UCSD-AML1 (cell line): ENCODE measurements around the gene CABCOCO1.

Source experiments
- DNase-seq: peaks from one replicate; lab custom pipeline; 2025; ENCODE audit not compliant: unreplicated experiment; lab: John Stamatoyannopoulos, UW

CABCOCO1 gene

DNA sequence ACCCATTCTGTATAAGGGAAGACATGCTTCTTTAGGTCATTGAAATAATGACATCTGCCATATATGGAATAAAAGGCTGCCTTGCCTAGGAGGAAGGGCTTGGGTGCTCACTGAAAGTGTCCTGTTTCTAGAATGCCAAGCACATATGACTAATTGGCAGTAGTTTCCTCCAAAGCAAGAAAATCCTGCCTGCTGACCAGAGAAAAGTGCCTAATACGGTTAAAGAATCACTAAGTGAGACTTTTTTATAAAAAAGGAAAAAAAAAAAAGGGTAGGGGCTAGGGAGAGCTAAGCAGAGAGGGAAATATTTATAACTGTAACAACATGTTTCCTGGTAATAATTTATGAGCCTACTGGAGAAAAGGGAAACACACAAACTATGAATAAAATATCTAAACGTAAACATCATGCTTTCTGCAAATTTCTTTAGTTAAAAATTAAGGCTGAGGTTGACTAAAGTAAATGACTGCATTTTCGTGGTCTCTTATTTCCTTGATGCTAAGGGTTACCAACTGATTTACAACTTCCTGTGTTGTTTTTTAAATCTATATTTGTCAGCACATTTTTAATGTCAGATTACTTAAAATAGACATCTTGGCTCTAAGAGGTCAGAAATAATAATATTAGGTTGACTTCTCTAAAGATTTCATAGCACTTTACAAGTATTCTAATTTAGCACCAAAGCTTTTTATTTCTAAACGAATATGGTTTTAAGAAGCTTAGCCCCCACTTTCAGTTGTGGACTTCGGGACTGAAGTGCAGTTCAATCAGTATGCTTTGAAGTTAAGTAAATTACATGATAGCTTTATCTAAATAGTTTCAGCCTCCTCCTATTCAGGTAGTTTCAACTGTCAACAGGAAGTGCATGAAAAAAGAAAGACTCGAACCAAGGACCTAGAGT lies 89.6 kb downstream of the CABCOCO1 start:
- no peak for DNase-seq

DNA sequence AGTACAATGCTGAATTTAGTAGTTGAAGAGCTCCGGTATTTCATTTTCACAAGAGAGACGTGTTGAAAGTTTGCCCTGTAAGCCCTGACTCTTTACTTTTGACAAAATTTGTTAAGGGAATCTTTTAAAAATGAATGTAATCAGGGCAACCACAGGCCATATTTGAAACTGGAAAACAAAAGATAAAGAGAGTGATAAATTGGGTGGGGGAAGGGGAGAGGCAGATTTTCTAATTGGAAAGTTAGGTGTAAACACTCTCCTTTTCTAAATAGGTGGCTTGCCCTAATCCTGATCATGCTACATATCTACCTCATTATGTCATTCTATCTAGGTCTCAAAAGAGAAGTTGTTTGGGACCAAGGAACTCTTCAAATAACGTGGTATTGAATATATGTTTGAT lies 90.7 kb downstream of the CABCOCO1 start:
- DNase-seq, result no peak

DNA sequence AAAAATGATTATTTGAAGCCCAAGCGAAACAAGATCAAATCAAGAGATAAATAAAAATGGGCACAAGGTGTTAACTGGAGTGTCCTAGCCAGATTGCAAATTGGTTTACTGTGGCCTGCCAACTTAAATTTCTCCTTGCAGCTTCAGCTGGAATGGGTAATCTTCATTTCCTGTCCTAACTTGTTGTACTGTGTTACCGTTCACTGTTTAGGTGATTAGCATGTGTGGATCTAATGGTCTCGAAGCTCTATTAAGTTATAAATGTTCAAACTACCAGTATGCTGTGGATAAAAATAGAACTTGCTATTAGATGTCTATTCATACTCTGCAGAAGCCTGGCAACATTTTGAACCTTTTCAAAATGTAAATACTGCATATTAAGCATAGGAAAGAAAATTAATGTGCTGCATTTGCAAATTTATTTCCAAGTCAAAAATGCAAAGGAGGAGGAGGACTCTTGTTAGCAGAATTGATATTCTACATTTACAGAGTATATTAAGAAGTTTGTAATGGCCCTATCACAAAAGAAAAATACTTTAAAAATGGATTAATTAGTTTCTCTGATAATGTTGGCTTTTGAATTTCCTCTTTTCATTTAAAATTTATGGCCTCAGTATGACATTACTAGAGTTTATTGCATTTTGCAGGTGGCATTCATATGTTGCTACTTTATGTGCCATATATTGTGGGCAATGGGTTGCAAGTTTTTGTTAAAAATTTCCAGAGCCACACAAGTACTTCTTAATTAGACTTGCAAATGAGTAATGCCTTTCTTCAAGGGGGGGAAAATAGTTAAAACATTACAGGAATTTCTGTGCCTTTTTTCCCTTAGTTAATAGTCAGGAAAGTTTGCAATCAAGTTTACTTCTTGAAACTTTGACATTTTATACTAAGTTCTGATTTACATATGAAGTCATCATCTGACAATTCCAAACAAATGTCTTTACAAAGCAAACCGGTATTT lies 92.1 kb downstream of the CABCOCO1 start:
- no peak for DNase-seq

DNA sequence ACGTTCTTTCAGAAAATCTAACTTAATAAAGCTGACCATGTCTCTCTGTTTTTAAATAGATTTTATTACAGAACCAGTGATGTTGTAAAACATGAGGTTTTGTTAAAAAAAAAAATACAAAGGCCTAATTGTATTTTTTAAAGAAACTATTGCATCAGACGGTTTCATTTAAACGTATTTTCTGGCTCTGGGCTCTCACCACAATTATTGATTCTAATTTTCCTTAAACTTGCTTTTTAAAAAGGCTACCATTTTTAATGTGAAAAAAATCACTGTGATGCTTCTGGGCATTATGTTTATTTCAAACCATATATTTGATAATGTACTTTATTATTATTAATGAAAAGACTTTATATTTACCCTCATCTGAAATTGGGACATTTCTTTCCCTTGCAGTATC lies 94.3 kb downstream of the CABCOCO1 start:
- DNase-seq, result no peak

DNA sequence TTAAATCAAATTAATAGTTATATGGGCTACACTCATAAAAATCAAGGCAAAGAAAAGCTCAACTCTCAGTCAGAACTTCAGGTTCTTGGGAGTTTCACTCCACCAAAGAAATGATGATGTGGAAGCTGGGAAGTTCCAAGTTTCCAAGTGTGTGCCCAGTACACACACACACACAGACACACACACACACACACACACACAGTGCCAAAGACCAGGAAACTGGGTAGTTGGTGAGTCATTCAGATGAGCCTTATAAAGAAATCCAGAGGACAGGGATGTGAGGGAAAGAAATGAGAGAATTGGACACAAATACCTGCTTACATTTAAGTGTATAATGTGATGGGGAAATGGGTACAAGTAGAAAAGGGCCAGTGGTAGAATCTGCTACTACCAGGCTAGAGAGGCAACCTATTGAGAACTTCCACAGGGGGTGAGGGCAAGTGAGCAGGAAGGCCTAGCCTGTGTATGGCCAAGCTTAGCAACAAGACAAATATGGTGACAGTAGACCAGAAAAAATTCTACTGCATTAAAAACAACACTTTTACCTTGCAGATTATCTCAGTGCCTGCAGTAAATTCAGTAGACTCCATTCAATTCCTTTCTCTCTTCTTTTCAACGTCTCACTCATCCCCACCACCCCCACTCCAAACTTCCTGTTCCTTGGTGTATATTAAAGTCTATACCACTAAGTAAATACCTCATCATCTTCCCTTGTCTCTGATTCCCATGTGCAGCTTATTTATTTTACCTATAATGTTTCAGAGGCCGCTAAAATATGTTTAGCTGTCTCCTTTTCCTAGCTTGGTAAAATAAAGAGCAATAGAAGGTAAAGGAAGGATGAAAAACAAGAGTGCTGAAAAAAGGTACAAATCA lies 95.0 kb downstream of the CABCOCO1 start:
- DNase-seq, result peak; percentile 22

DNA sequence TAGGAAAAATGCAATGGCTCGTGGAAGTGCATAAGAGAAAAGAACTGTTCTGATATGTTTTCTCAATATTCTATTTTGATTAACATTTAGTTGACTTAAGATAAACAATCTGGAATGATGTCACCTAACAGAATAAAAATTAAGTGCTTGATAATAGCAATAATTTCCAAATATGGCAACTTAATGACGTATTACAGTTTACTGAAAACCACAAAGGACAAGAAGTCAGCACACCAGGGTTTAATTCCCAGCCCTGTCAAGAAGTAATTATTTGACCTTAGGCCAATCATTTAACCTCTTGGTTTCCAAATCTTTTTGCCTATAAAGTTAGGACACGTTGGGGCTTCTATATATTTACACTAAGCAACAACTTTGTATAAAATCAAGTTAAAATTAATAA lies 95.7 kb downstream of the CABCOCO1 start:
- DNase-seq, result no peak

DNA sequence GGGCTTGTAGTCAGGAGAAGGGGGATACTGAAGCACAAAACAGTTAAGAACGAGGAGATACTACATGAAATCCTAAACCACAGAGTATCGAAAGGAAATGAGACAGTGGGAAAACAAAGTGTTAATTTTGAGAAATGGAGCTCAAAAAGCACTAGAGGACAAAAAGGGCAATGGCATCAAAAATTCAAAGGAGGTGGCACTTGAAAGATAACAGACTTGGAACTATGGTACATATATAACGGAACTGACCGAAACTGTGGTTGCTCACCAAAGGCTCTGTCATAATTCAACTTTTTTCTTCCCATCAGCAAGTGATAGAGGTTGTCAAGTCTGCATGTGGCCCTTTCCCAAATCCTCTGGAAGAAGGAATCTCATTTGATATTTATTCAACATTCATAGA lies 97.0 kb downstream of the CABCOCO1 start:
- no peak for DNase-seq

DNA sequence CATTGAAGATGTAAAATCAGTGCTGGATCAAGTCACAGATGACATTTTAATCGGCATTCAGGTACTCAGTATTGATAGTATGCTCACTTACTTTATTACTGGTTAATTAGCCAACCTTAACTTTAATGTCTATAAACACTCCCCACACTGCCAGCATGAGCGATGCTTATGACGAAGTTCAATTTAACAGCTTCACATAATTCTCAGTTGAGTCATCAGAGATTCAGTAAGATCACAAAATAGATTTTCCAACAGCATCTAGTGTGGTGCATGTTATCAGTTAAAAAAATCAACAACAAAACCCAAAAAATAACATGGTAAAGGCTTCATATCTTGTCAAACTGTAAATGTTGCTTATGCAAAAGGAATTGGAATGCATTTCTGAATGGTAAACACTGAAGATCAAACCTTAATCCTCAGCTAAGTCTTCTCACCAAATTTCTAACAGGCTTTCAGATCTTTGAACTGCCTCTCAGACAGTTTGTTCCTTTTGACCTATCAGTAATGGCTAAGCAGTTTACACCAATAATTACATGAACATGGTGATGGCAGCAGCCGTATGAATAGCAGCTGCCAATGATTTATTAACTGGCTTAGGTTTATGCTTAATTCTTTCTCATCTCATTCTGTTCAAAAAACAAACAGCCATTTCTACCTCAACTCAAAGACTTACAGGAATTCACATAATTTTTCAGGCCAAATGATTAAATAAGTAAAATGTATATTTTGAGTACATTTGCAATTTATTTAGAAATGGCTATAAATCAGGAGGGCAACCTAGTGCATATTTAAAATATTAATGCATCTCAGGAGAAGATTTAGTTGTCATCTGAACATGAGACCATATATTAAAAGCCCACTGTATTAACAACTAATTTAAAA lies 98.5 kb downstream of the CABCOCO1 start:
- no peak for DNase-seq

DNA sequence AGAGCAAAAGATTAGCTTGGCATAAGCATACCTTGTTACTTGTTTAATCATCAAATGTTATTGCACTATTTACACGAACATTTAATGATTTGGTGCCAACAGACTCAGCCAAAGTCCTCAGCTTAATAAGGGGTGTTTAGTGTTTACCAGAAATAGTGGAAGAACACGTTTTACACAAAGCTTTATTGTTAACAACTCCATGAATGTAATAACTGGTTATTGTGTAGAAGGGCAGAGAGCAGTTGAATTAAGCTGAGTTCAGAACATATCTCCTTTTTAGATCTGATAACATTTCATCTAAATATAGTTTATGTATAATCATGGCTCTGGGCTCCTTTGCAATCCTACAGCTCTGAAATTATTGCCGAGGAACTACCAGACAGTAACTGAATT lies 99.1 kb downstream of the CABCOCO1 start:
- no peak for DNase-seq

DNA sequence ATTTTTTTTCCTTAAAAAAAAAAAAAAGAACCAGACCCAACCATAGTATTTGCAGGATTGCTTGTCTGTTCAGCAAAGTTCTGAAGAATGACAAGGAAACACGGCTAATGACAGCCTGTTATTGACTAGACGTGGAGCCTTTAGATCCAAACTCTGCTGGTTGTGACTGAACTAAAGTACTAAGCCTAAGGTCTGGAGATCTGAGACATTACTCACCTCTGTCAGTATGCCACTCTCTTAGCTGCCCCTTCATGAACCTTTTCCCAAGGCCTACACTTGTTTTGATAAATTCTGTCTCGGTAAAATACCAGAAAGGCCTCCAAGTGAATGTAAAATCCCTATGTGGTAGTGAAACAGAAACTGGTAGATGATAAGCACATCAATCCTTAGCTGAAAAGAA lies 101.0 kb downstream of the CABCOCO1 start:
- no peak for DNase-seq

DNA sequence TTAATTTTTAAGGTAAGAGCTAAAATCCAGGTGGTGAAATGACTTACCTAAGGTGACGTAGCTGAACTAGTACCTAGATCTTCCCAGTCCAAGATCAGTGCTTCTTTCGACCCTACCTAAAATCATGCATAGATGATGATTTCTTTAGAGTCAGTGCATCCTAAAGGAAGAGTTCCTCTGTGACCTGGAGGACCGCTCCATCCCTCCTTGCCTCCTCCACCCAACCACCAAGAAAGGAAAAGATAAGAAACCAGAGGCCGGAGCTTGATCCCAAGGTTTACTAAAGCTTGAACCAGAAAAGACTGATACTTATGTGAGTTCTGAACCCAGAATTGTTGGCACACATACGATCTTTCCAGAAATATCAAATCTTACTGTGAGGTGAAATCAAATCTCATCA lies 101.8 kb downstream of the CABCOCO1 start:
- DNase-seq, result no peak

DNA sequence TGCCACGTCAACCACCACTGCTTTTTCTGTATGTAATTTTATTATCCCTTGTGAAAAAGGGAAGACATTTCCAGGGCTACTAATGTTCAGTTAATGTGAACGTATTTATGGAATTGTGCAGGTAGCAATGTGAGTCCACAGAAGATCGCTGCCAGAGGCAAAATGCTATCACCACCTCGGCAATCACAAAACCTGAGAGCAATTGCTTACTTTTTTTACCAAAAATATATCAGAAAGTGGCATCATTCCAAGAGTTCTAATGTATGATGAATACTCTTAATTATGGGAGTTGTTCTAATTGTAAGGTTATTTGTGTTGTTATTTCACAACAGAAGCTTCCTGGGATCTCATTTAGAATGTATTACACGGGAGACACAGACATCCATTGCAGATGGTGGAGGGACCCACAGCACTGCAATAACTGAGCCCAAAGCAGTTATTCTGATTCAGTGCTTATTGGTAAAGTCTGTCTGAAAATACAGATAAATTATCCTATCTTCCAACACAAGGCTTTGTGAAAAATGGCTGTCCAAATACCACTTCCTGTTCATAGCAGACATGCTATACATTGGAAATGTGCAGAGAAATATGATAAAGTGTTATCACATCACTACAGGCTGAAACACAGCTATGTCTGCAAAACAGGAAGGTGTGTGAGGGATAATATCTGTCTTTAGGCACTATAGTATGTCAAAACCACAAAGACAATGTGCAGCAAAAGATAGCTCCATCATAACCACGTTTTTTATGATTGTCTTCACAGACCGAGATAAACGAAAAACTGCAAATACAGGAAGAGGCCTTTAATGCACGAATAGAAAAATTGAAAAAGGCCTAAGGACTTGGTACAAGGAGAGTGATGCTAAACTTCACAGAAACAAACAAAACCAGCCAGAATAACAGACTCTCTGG lies 102.7 kb downstream of the CABCOCO1 start:
- peak; percentile 38 for DNase-seq

DNA sequence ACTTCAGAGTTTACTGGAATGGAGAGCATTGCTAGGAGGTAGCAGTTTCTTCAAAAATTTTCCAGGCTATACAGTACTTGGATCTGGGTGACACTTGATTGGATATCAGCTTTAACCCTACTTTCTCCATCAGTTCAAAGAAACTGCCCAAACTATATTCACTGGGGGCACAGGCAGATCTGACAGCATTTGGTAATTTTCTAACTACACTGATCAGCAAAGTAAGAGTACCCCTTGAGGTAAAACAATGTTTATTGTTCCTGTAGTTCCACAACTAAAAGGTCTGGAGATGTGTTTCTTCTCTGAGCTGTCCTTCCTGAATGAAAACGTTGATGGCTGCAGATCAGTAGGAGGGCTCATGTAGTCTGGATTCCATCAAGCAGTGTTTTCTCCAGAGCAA lies 104.2 kb downstream of the CABCOCO1 start:
- DNase-seq, result no peak

DNA sequence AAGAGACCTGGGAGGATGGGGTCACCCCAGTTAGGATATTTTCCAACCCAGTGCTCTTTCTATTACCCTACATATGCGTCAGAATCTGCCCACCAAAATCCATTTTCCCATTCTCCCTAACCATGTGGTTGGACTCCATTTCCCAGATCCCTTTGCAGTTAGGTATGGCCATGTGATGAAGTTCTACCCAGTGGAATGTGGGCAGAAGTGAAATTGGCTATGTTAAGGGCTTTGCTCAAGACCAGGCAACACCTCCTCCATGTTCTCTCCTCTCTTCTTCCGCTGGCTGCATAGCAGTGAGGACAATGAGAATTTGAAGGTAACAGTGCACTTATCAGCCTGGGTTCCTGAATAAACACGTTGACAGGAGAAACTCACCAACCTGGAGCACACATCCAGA lies 111.3 kb downstream of the CABCOCO1 start:
- DNase-seq, result no peak

DNA sequence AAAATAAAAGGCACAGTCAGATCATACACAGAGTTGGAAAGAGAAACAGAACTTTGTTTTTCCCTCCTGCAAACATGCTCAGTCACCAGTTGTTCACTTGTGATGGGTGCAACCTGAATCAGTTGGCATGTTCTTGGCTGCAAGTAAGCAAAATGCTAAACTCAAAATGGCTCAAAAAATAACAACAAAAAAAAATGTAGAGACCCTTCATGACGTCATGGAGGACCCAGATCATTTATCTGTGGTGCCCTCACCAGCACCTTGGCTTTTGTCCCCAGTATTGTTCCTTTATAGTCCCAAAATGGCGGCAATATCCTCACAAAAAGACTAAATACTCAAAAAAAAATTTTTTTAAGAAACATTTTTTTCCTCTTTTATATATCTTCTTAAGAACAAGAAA lies 112.4 kb downstream of the CABCOCO1 start:
- DNase-seq, result no peak

DNA sequence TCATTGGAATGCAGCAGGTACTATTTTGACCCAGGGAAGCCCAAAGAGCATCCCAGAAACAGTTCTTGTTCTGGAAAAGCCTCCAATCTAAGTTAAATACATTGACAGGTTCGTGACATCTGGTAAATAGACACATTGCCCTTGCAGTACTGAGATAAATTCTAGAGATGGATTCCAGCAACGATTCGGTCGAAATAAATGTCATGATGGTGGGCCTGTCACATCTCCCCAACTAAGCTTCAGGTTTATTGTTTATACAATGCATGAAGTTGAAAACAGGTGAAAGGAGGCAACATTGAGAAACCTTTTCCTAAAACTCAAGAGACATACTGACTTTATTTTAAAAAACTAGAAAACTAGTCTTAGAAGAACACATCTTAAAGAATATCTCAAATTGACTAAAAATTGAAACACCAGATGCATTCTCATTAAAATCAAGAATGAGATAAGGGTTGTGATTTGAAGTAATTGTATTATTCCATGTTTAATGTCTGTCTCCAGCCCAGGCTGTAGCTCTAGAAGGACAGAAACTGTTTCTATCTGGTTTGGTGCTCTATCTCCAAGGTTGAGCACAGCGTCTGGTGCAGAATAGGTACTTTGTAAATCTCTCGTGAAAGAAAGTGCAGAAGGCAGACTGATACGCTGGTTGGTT lies 114.0 kb downstream of the CABCOCO1 start:
- DNase-seq, result no peak

DNA sequence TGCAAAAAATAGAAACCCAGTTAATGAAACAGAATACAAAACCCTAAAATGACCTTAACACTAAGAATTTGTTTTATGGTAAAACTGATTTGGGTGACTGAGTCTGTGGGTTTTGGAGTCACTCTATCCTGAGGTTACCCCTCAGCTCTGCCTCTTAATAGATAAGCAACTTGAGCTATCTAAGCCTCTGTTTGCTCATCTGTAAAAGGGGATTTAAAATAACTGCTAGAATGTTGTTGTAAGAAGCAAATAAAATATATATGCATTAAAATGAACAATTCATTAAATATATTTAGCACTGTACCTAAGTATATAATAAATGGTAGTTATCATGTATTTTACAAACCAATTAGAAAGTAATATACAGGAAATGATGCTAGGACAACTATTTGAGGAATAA lies 115.4 kb downstream of the CABCOCO1 start:
- no peak for DNase-seq

DNA sequence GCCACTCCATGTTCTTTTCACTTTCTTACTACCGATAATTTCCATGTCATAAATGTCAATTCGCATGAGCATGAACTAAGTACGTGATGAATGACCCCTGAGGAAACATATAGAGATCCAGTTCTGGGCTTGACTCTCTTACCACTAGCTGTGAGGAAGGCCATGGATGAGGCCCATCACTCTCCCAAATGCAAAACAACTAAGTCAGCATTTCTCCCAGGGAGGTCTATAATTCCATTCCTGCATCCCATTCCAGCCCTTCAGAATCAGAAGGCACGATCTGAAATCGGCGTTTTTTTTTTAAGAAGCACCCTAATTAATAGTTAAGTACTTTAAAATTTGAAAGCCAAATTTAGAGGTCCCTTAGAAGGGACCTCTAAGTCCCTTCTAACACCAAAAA lies 116.5 kb downstream of the CABCOCO1 start:
- no peak for DNase-seq
